ENCODE measurements around the gene NDUFB1.

- TF ChIP-seq NFRKB (IDR thresholded peaks at IDR 0.05) (no peak), ZNF384 (IDR thresholded peaks at IDR 0.05) (no peak), HDGF (IDR thresholded peaks at IDR 0.05; ENCODE audit: borderline replicate concordance) (no peak)
Observed at GRCh38 chr14:92121207-92121669, 268 bp downstream of the NDUFB1 start.

Data from HEK293T (cell line).